Liver (tissue), 9 donors: ENCODE measurements around the gene FAM219A. TPM values are rescaled to one million over a fixed set of nuclear protein-coding genes. Genes with fewer than 3 reads are reported as not detected.

Source experiments
- DNase-seq: peaks from one replicate; pipeline ENCODE4 v3.0.0-alpha.2; 2017; ENCODE audit warnings: low spot score
- H3K27ac ChIP-seq, 2 donors: one replicate each; pipeline ENCODE4 v1.7.0; 2013; ENCODE audit warnings: inconsistent platforms in 2 of 2, low read length in 2 of 2, control low read depth in 1 of 2, low read depth in 1 of 2, mild to moderate bottlenecking in 1 of 2
- H3K27me3 ChIP-seq, 4 donors: one replicate each; pipeline versions ENCODE4 v1.6.1 to v1.7.0; 2013; ENCODE audit warnings: low read length in 3 of 4, inconsistent platforms in 1 of 4, mild to moderate bottlenecking in 1 of 4, moderate library complexity in 1 of 4; ENCODE audit not compliant: control insufficient read depth in 4 of 4, insufficient read depth in 4 of 4
- H3K36me3 ChIP-seq, 4 donors: one replicate each; pipeline versions ENCODE4 v1.6.1 to v1.7.0; 2013; ENCODE audit warnings: low read length in 3 of 4, mild to moderate bottlenecking in 3 of 4, low read depth in 1 of 4, moderate library complexity in 1 of 4; ENCODE audit not compliant: control insufficient read depth in 4 of 4, insufficient read depth in 3 of 4
- H3K4me1 ChIP-seq, 4 donors: one replicate each; pipeline versions ENCODE4 v1.6.1 to v1.7.0; 2013; ENCODE audit warnings: low read length in 3 of 4, mild to moderate bottlenecking in 3 of 4, moderate library complexity in 1 of 4; ENCODE audit not compliant: control insufficient read depth in 4 of 4, insufficient read depth in 4 of 4
- H3K4me3 ChIP-seq, 3 donors: one replicate each; pipeline versions ENCODE4 v1.6.1 to v1.7.0; 2013; ENCODE audit warnings: low read length in 3 of 3, control low read depth in 1 of 3, low read depth in 1 of 3, mild to moderate bottlenecking in 1 of 3
- H3K9ac ChIP-seq, 2 donors: one replicate each; pipeline ENCODE4 v1.7.0; 2013; ENCODE audit warnings: low read length in 2 of 2, mild to moderate bottlenecking in 2 of 2, moderate library complexity in 2 of 2, control low read depth in 1 of 2, low read depth in 1 of 2
- H3K9me3 ChIP-seq, 4 donors: one replicate each; pipeline versions ENCODE4 v1.6.1 to v1.7.0; 2013; ENCODE audit warnings: low read length in 3 of 4; ENCODE audit not compliant: control insufficient read depth in 4 of 4
- ATF3 ChIP-seq: IDR thresholded peaks from 2 replicates; pipeline ENCODE4 v1.6.1; 2016; ENCODE audit warnings: antibody characterized with exemption
- CTCF ChIP-seq: fragments of 150-350 bp; IDR thresholded peaks from 2 replicates; pipeline ENCODE4 v1.5.1; 2017; ENCODE audit warnings: improper control_type of control experiment, low read depth, low read length; ENCODE audit not compliant: missing input control
- EGR1 ChIP-seq, 2 donors: IDR thresholded peaks; 2 replicates each; pipeline ENCODE4 v1.6.1; 2016 to 2018; ENCODE audit warnings: antibody characterized with exemption in 2 of 2, low read depth in 2 of 2
- FOXA1 ChIP-seq: IDR thresholded peaks from 2 replicates; pipeline ENCODE4 v1.6.1; 2016; ENCODE audit warnings: antibody characterized with exemption
- FOXA2 ChIP-seq: IDR thresholded peaks from 2 replicates; pipeline ENCODE4 v1.6.1; 2016; ENCODE audit warnings: antibody characterized with exemption
- GABPA ChIP-seq, 2 donors: IDR thresholded peaks in 1 of 2; conservative IDR thresholded peaks in 1 of 2; 2 replicates each; pipeline ENCODE4 v1.6.1; 2016; ENCODE audit warnings: antibody characterized with exemption in 2 of 2, mild to moderate bottlenecking in 1 of 2, moderate library complexity in 1 of 2
- HNF4A ChIP-seq, 2 donors: conservative IDR thresholded peaks; 2 replicates each; pipeline ENCODE4 v1.6.1; 2016; ENCODE audit warnings: antibody characterized with exemption in 2 of 2, mild to moderate bottlenecking in 2 of 2
- HNF4G ChIP-seq: IDR thresholded peaks from 2 replicates; pipeline ENCODE4 v1.6.1; 2016; ENCODE audit warnings: antibody characterized with exemption
- JUND ChIP-seq, 2 donors: IDR thresholded peaks; 2 replicates each; pipeline ENCODE4 v1.6.1; 2016; ENCODE audit warnings: antibody characterized with exemption in 2 of 2
- MAX ChIP-seq: IDR thresholded peaks from 2 replicates; pipeline ENCODE4 v1.6.1; 2016; ENCODE audit warnings: antibody characterized with exemption
- NR2F2 ChIP-seq: IDR thresholded peaks from 2 replicates; pipeline ENCODE4 v1.6.1; 2016; ENCODE audit warnings: antibody characterized with exemption
- RAD21 ChIP-seq, 2 donors: IDR thresholded peaks; 2 replicates each; pipeline ENCODE4 v1.6.1; 2016; ENCODE audit warnings: antibody characterized with exemption in 2 of 2, mild to moderate bottlenecking in 2 of 2
- REST ChIP-seq: IDR thresholded peaks from 2 replicates; pipeline ENCODE4 v1.6.1; 2016; ENCODE audit warnings: antibody characterized with exemption, mild to moderate bottlenecking
- RXRA ChIP-seq, 2 donors: IDR thresholded peaks; 2 replicates each; pipeline ENCODE4 v1.6.1; 2017 to 2018; ENCODE audit warnings: antibody characterized with exemption in 2 of 2, mild to moderate bottlenecking in 1 of 2
- SP1 ChIP-seq: IDR thresholded peaks from 2 replicates; pipeline ENCODE4 v1.6.1; 2018; ENCODE audit warnings: antibody characterized with exemption, mild to moderate bottlenecking
- TAF1 ChIP-seq: conservative IDR thresholded peaks from 2 replicates; pipeline ENCODE4 v1.6.1; 2016; ENCODE audit warnings: antibody characterized with exemption, mild to moderate bottlenecking
- YY1 ChIP-seq: IDR thresholded peaks from 2 replicates; pipeline ENCODE4 v1.6.1; 2016; ENCODE audit warnings: antibody characterized with exemption, mild to moderate bottlenecking
- ZBTB33 ChIP-seq: IDR thresholded peaks from 2 replicates; pipeline ENCODE4 v1.6.1; 2016; ENCODE audit warnings: antibody characterized with exemption
- WGBS: extraction: QIAGEN DNeasy Blood & Tissue Kit; methylation state at CpG from one replicate; pipeline ENCODE4 v1.1.7; 2013; 5-methylcytosine and 5-hydroxymethylcytosine counted together
- polyA plus RNA-seq, 2 donors: library from polyadenylated mRNA; stranded (reverse) in 1 of 2; unstranded in 1 of 2; fragments of 200-250 nt in 1 of 2; fragments of >200 nt in 1 of 2; fragmentation: Nextera tagmentation in 1 of 2; extraction: Ambion mirVana in 1 of 2; gene quantifications; one replicate each; pipeline versions ENCODE4 v1.2.1 to v1.2.3, GENCODE V29; 2013 to 2015
- total RNA-seq, 2 donors: library from RNA; depleted of rRNA; stranded (reverse); fragments of >200 nt; gene quantifications; one replicate each; pipeline ENCODE4 v1.2.3, GENCODE V29; 2014
- donor health status: healthy.
- donor health status: healthy.
- donor health status: healthy.
- donor health status: healthy.
- donor health status: healthy.

Gene FAM219A
- total and polyA plus RNA-seq, 4 donors: 1.6 to 3.6 (median 2.4) TPM

GRCh38 chr9:34475097-34475496, 16.7 kb upstream of the FAM219A start:
- TF ChIP-seq NR2F2 (no peak), HNF4A (conservative IDR thresholded peaks at IDR 0.05) (no peak), CTCF (no peak), JUND (IDR thresholded peaks at IDR 0.05) (no peak), TAF1 (no peak), REST (no peak), SP1 (no peak), FOXA2 (no peak), HNF4G (no peak), FOXA1 (no peak), YY1 (no peak), ZBTB33 (no peak), MAX (no peak), GABPA (IDR thresholded peaks at IDR 0.05 in 1 of 2, conservative IDR thresholded peaks at IDR 0.05 in 1 of 2) (no peak), RAD21 (IDR thresholded peaks at IDR 0.05) (no peak), EGR1 (IDR thresholded peaks at IDR 0.05; ENCODE audit: low read depth in 2 of 2) (no peak), ATF3 (no peak), RXRA (IDR thresholded peaks at IDR 0.05) (no peak)
- Histone ChIP-seq H3K4me3 (no peak overlapping the region), H3K9me3 (no peaks in the 10 kb centered on the region), H3K36me3 (no peaks in the 10 kb centered on the region), H3K9ac (no peak overlapping the region), H3K27me3 (no peaks in the 10 kb centered on the region), H3K27ac (no peak overlapping the region), H3K4me1 (no peaks in the 10 kb centered on the region)
- 64% methylated on average over 3 of the region's 3 CpGs for WGBS
- no peak for DNase-seq
